Upper lobe of left lung (tissue), 4 donors: ENCODE results near the gene FBN2.

ENCODE experiments used
- POLR2A ChIP-seq, 4 donors: fragments of 450-650 bp; IDR thresholded peaks; one replicate each; pipeline ENCODE4 v1.5.1; 2016 to 2017; ENCODE audit warnings: antibody characterized with exemption in 4 of 4, mild to moderate bottlenecking in 2 of 4
- POLR2AphosphoS5 ChIP-seq, 2 donors: sonication (generic); formaldehyde crosslinking; IDR thresholded peaks; one replicate each; pipeline ENCODE4 v1.5.1; 2017; ENCODE audit warnings: antibody characterized with exemption in 2 of 2

- no peak for TF ChIP-seq POLR2A (IDR thresholded peaks at IDR 0.05)
- TF ChIP-seq POLR2AphosphoS5 (IDR thresholded peaks at IDR 0.05) = no peak
Measured at GRCh38 chr5:128273736-128274135, 264.3 kb downstream of the FBN2 start.
